ENCODE results near the gene TGFBR1. TPM values are rescaled to one million over a fixed set of nuclear protein-coding genes. Genes with fewer than 3 reads are reported as not detected.

The TGFBR1 gene
- total and polyA plus RNA-seq, 2 donors (not counting 3 experiments of a cell fraction or from before 2014, with no cell fraction given) = 5.8 to 18.6 TPM

GRCh38 chr9:99189887-99190596 is 85.1 kb downstream of the TGFBR1 start:
- Histone ChIP-seq H3K79me2 (ENCODE audit: control insufficient read depth, insufficient read depth, low read length) (no peaks in the 10 kb centered on the region), H2AFZ (ENCODE audit: low read depth, low read length) (no peak overlapping the region), H3K9me3 (replicated peaks; ENCODE audit: control insufficient read depth, insufficient read depth, low read length) (no peaks in the 10 kb centered on the region), H3K4me2 (ENCODE audit: insufficient read depth, low read length) (no peak overlapping the region), H3K9me1 (replicated peaks; ENCODE audit: control insufficient read depth, extremely low read depth, insufficient read depth, low read length) (no peaks in the 10 kb centered on the region), H3K4me1 (ENCODE audit: control insufficient read depth, extremely low read depth, insufficient read depth, low read length) (no peaks in the 10 kb centered on the region), H3K27ac (ENCODE audit: insufficient read depth, low read depth, low read length) (no peak overlapping the region), H4K20me1 (replicated peaks; ENCODE audit: control insufficient read depth, extremely low read depth, insufficient read depth, low read length) (no peaks in the 10 kb centered on the region), H3K36me3 (ENCODE audit: control insufficient read depth in 2 of 2, extremely low read depth in 1 of 2, insufficient read depth in 2 of 2, low read length in 2 of 2) (no peaks in the 10 kb centered on the region), H3K4me3 (replicated peaks in 1 of 3; ENCODE audit: insufficient read depth in 1 of 3, low read depth in 1 of 3, low read length in 3 of 3) (no peak overlapping the region), H3K27me3 (ENCODE audit: control insufficient read depth in 2 of 2, insufficient read depth in 2 of 2, low read length in 2 of 2) (peaks cover 4 to 24% of the 10 kb centered on the region in 2 experiments), H3K9ac (replicated peaks; ENCODE audit: extremely low read depth, insufficient read depth, low read length) (no peak overlapping the region)
- DNase-seq (ENCODE audit: low read depth, low spot score) = no peak
- TF ChIP-seq MYC (IDR thresholded peaks at IDR 0.05; ENCODE audit: low read depth, low read length) (no peak), FOS (IDR thresholded peaks at IDR 0.05; ENCODE audit: borderline replicate concordance, insufficient read depth, low read length) (no peak), POLR2A (IDR thresholded peaks at IDR 0.05; ENCODE audit: low read depth, low read length) (no peak), GATA2 (IDR thresholded peaks at IDR 0.05; ENCODE audit: insufficient read depth, insufficient read length, low read depth, low read length) (no peak), EZH2 (IDR thresholded peaks at IDR 0.05; ENCODE audit: borderline replicate concordance, low read depth, low read length, severe bottlenecking) (no peak), JUN (IDR thresholded peaks at IDR 0.05; ENCODE audit: borderline replicate concordance, insufficient read depth, insufficient read length, low read depth) (no peak), POLR2AphosphoS5 (IDR thresholded peaks at IDR 0.05; ENCODE audit: insufficient read depth, low read depth, low read length) (no peak), MAX (IDR thresholded peaks at IDR 0.05; ENCODE audit: insufficient read depth, insufficient read length) (no peak)
- TF ChIP-seq, protein P1, sequence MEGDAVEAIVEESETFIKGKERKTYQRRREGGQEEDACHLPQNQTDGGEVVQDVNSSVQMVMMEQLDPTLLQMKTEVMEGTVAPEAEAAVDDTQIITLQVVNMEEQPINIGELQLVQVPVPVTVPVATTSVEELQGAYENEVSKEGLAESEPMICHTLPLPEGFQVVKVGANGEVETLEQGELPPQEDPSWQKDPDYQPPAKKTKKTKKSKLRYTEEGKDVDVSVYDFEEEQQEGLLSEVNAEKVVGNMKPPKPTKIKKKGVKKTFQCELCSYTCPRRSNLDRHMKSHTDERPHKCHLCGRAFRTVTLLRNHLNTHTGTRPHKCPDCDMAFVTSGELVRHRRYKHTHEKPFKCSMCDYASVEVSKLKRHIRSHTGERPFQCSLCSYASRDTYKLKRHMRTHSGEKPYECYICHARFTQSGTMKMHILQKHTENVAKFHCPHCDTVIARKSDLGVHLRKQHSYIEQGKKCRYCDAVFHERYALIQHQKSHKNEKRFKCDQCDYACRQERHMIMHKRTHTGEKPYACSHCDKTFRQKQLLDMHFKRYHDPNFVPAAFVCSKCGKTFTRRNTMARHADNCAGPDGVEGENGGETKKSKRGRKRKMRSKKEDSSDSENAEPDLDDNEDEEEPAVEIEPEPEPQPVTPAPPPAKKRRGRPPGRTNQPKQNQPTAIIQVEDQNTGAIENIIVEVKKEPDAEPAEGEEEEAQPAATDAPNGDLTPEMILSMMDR (IDR thresholded peaks at IDR 0.05; ENCODE audit: extremely low read depth in 1 of 2, insufficient read depth in 1 of 2, low read depth in 1 of 2, low read length in 2 of 2) = no peak
- POLR2A ChIA-PET = no interaction called here
- FAIRE-seq = no peak
- BruUV-seq (replicated peaks) = no TSS peak
- intact Hi-C loops (cut with micrococcal nuclease) = no loop called here
- dilution Hi-C loops (cut with MboI; ENCODE audit: extremely low pct_ligation_motif_present, low sequenced_read_pairs) = no loop called here
- CTCF ChIA-PET = interaction anchor here (1.4 kb wide), 1 partner anchor 10 kb away, joined by 4 read pairs; no protein-coding TSS in a partner anchor
